B cell (primary cell): ENCODE measurements around the gene ZNF618.

Experiments used
- EZH2 ChIP-seq: IDR thresholded peaks from 2 replicates; pipeline ENCODE4 v1.6.1; 2012; ENCODE audit warnings: borderline replicate concordance, low read depth, mild to moderate bottlenecking, moderate library complexity, low read length; ENCODE audit not compliant: insufficient read depth, poor library complexity, severe bottlenecking
- TF ChIP-seq, protein P1 (sequence below): fragments of 200-600 bp; IDR thresholded peaks from one replicate; pipeline ENCODE4 v1.8.0; 2022; ENCODE audit warnings: antibody characterized with exemption, mild to moderate bottlenecking

DNA sequence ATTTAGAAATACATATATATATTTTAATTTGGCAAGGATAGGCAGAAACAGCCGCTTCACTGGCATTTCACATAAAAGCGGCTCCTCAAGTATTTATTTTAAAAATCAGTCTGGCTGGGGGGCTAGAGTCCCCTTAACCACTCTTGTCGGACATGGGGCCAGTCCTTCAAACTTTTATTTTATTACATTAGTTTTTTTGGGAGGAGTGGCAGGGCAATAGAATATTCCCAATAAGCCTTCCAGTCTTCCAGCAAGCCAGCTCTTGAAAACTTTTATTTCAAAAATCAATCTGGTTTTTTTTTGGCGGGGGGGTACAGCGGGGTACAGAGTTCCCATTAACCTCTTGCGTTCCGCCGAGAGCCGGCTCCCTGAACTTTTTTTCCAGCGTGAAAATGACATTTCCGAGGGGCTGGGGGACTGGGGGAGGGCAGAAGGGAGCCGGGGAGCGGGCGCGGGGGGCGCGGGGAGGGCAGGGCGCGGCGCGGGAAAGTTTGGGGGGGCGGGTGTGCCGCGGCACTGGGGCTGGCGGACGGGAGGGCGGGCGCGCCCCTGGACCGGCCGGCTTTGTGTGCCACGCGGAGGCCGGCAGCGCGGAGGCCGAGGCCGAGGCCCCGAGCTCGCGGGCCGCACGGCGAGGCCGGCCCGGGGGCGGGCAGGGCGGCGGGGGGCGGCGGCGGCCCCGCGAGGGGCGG, 504 bp upstream of the ZNF618 start:
- no peak for TF ChIP-seq EZH2
- TF ChIP-seq, protein P1, sequence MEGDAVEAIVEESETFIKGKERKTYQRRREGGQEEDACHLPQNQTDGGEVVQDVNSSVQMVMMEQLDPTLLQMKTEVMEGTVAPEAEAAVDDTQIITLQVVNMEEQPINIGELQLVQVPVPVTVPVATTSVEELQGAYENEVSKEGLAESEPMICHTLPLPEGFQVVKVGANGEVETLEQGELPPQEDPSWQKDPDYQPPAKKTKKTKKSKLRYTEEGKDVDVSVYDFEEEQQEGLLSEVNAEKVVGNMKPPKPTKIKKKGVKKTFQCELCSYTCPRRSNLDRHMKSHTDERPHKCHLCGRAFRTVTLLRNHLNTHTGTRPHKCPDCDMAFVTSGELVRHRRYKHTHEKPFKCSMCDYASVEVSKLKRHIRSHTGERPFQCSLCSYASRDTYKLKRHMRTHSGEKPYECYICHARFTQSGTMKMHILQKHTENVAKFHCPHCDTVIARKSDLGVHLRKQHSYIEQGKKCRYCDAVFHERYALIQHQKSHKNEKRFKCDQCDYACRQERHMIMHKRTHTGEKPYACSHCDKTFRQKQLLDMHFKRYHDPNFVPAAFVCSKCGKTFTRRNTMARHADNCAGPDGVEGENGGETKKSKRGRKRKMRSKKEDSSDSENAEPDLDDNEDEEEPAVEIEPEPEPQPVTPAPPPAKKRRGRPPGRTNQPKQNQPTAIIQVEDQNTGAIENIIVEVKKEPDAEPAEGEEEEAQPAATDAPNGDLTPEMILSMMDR, result no peak
